ENCODE results near the gene MRPS34.

Gene MRPS34

DNA sequence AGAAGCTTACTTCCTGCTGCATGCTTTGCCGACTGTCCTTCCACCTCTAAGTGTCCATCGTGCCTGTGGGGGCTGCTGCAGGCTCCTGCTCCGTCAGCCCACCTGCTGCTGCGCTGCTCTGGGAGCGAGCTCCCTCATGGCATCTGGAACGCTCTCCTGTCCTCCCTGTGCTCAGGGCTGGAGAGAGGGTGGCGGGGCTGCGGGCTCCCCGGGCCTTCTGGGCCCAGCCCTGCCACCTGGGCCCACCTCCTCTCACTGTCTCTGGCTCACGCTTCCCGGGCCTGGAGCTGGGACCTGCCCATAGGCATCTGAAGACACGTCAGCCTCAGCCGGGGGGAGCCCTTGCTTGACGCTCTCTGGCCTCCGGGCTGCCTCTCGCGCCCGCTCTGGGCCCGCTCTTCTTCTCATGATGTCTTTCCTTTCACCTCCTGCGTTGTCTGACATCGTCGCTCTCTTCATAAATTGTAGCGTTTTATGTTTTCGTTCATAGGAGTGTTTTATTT, 28.5 kb downstream of the MRPS34 start:
- no peak for TF ChIP-seq CTCF (IDR thresholded peaks at IDR 0.05; ENCODE audit: low read depth, low read length)
- in situ Hi-C loops (cut with HindIII; ENCODE audit: low sequenced_read_pairs): no loop called here
- H3K4me3 ChIP-seq (ENCODE audit: low read depth, low read length): no peak overlapping the region
- no peak for DNase-seq (ENCODE audit: low read depth, low spot score)

- TF ChIP-seq CTCF (IDR thresholded peaks at IDR 0.05; ENCODE audit: low read depth, low read length): no peak
- no peak for DNase-seq (ENCODE audit: low read depth, low spot score)
- in situ Hi-C loops (cut with HindIII; ENCODE audit: low sequenced_read_pairs): no loop called here
- H3K4me3 ChIP-seq (ENCODE audit: low read depth, low read length): no peak overlapping the region
Measured at GRCh38 chr16:1743376-1744337, 29.3 kb downstream of the MRPS34 start.

DNA sequence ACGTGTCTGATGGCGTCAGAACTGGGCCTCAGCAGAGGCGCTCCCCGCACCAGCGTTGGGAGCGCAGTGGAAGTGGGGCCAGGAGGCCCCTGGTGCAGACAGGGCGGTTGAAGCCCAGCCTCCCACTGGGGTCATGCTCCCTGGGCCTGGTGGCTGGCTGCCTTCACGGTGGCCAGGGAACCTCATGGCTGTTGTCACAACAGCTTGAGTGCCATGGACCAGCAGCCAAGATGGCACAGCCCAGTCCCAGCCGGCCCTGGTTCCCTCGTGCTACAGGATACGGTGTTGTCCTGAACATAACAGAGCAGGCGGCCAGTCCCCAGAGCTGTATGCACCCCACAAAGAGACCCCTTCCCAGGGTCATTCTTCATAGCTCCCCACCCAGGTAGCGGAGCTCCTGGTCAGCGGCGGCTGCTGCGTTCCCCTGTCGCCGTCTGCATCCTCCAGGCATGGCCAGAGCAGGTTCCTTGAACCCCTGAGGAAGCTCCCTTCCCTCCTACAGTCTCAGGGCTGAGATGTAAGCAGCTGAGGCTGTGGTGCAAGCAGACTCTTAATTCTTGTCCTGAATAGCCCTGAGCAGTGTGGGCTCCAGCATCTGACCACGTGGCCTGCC, 31.3 kb downstream of the MRPS34 start:
- H3K4me3 ChIP-seq (ENCODE audit: low read depth, low read length): no peak overlapping the region
- TF ChIP-seq CTCF (IDR thresholded peaks at IDR 0.05; ENCODE audit: low read depth, low read length): no peak
- in situ Hi-C loops (cut with HindIII; ENCODE audit: low sequenced_read_pairs): no loop called here
- DNase-seq (ENCODE audit: low read depth, low spot score): no peak

DNA sequence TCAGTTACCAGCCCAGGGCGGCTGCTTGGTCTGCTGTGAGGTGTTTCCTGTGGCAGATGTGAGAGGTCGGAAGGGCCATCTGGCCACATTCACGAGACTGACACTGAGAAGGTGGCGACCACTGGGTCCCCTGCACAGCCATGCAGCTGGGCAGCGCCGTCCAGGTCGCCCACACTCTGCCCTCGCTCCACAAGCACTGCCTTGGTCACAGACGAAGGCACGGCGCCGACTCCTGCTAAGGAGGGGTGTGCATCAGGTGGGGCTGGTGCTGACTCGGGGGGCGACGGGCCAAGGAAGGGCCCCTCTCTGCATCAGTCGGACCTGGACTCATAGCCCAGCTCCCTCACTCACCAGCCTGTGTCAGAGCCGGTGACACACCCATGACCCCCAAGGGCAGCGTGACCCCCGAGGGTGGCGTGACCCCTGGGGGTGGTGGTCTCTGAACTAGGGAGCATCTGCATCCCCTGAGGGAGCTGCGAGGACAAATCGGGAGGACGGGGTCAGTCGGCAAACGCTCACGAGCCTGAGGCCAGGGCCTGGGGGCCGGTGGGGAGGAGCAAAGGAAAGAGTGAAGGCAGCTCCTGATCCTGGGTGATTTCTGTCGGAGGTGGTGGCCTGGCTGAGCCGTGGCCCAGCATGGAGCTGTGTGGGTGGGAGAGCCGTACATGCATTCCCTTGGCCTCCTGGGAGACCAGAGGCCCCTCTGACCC, 32.0 kb downstream of the MRPS34 start:
- in situ Hi-C loops (cut with HindIII; ENCODE audit: low sequenced_read_pairs): no loop called here
- TF ChIP-seq CTCF (IDR thresholded peaks at IDR 0.05; ENCODE audit: low read depth, low read length): no peak

DNA sequence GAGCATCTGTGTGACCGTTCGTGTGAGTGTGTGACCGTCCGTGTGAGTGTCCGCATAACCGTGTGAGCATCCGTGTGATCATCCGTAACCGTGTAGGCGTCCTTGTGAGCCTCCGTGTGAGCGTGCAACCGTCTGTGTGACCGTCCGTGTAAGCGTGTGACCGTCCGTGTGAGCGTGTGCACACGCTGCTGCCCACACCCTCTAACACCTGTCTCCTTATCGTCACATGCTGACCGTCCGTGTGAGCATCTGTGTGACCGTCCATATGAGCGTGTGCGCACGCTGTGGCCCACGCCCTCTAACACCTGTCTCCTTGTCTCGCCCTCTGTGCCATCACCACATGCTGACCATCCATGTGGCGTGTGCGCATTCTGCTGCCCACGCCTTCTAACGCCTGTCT, 32.7 kb downstream of the MRPS34 start:
- in situ Hi-C loops (cut with HindIII; ENCODE audit: low sequenced_read_pairs): no loop called here
- no peak for DNase-seq (ENCODE audit: low read depth, low spot score)
- TF ChIP-seq CTCF (IDR thresholded peaks at IDR 0.05; ENCODE audit: low read depth, low read length): no peak
- no peak overlapping the region for H3K4me3 ChIP-seq (ENCODE audit: low read depth, low read length)

More for the DNA sequence above, 32.0 kb downstream of the MRPS34 start:
- H3K4me3 ChIP-seq (ENCODE audit: low read depth, low read length): no peak overlapping the region
- DNase-seq (ENCODE audit: low read depth, low spot score): no peak

GRCh38 chr16:1734816-1735215, 38.1 kb downstream of the MRPS34 start:
- DNase-seq (ENCODE audit: low read depth, low spot score): no peak
- in situ Hi-C loops (cut with HindIII; ENCODE audit: low sequenced_read_pairs): no loop called here
- no peak overlapping the region for H3K4me3 ChIP-seq (ENCODE audit: low read depth, low read length)
- TF ChIP-seq CTCF (IDR thresholded peaks at IDR 0.05; ENCODE audit: low read depth, low read length): no peak
